OCI-LY1 (cell line): ENCODE measurements around the gene TAC4.

Experiments
- H2AFZ ChIP-seq: fragments of 200-600 bp; sonication (generic), shearing (Covaris generic); 2 replicates; pipeline ENCODE4 v1.6.0; 2014; ENCODE audit warnings: antibody characterized with exemption, mild to moderate bottlenecking, low read length
- H3F3A ChIP-seq: fragments of 200-600 bp; sonication (generic), shearing (Covaris generic); 2 replicates; pipeline ENCODE4 v1.6.0; 2014; ENCODE audit warnings: mild to moderate bottlenecking, antibody characterized with exemption, low read length, moderate library complexity; ENCODE audit not compliant: insufficient read depth
- H3K27ac ChIP-seq: fragments of 200-600 bp; sonication (generic); 2 replicates; pipeline ENCODE4 v1.5.1; 2014; ENCODE audit warnings: low read length, mixed run types, mild to moderate bottlenecking, low read depth; ENCODE audit not compliant: poor library complexity, severe bottlenecking
- H3K27me3 ChIP-seq: fragments of 200-600 bp; sonication (generic); 2 replicates; pipeline ENCODE4 v1.6.0; 2014; ENCODE audit warnings: antibody characterized with exemption, mild to moderate bottlenecking, low read length, moderate library complexity; ENCODE audit not compliant: insufficient read depth
- H3K36me3 ChIP-seq: fragments of 200-600 bp; sonication (generic); 2 replicates; pipeline ENCODE4 v1.6.1; 2014; ENCODE audit warnings: mild to moderate bottlenecking, antibody characterized with exemption, low read length, moderate library complexity, mixed read lengths; ENCODE audit not compliant: insufficient read depth
- H3K4me1 ChIP-seq: fragments of 200-600 bp; sonication (generic); 2 replicates; pipeline ENCODE4 v1.5.1; 2014; ENCODE audit warnings: mild to moderate bottlenecking, low read length, moderate library complexity; ENCODE audit not compliant: insufficient read depth, severe bottlenecking
- H3K4me2 ChIP-seq: fragments of 200-600 bp; sonication (generic), shearing (Covaris generic); 2 replicates; pipeline ENCODE4 v1.6.1; 2014; ENCODE audit warnings: low read length
- H3K4me3 ChIP-seq: fragments of 200-600 bp; sonication (generic); 2 replicates; pipeline ENCODE4 v1.5.1; 2014; ENCODE audit warnings: low read length, low read depth, mild to moderate bottlenecking, mixed read lengths; ENCODE audit not compliant: poor library complexity, severe bottlenecking
- H3K79me2 ChIP-seq: fragments of 200-600 bp; shearing (Covaris generic); 2 replicates; pipeline ENCODE4 v1.6.1; 2016; ENCODE audit warnings: mixed run types, low read length, mixed read lengths; ENCODE audit not compliant: insufficient read depth
- H3K9ac ChIP-seq: fragments of 200-600 bp; sonication (generic), shearing (Covaris generic); 2 replicates; pipeline ENCODE4 v1.6.1; 2014; ENCODE audit warnings: mild to moderate bottlenecking, low read length, mixed read lengths
- H3K9me2 ChIP-seq: fragments of 200-600 bp; sonication (generic), shearing (Covaris generic); 2 replicates; pipeline ENCODE4 v1.6.1; 2014; ENCODE audit warnings: low read depth, mild to moderate bottlenecking, low read length, mixed read lengths
- H3K9me3 ChIP-seq: fragments of 200-600 bp; shearing (Covaris generic); 2 replicates; pipeline ENCODE4 v1.6.1; 2014; ENCODE audit warnings: low read length, mixed read lengths
- H4K20me1 ChIP-seq: fragments of 200-600 bp; sonication (generic), shearing (Covaris generic); 2 replicates; pipeline ENCODE4 v1.6.0; 2016; ENCODE audit warnings: mild to moderate bottlenecking, low read length; ENCODE audit not compliant: insufficient read depth
- EZH2 ChIP-seq: fragments of 200-600 bp; sonication (generic), shearing (Covaris generic); IDR thresholded peaks from 2 replicates; pipeline ENCODE4 v1.8.0; 2017; ENCODE audit warnings: borderline replicate concordance, mixed run types, mild to moderate bottlenecking, antibody characterized with exemption, low read length, moderate library complexity, mixed read lengths
- TF ChIP-seq, protein P1 (sequence below): fragments of 200-600 bp; sonication (generic), shearing (Covaris generic); IDR thresholded peaks from 2 replicates; pipeline ENCODE4 v1.5.1; 2017; ENCODE audit warnings: mild to moderate bottlenecking, antibody characterized with exemption, low read length, moderate library complexity, mixed read lengths

The TAC4 gene

DNA sequence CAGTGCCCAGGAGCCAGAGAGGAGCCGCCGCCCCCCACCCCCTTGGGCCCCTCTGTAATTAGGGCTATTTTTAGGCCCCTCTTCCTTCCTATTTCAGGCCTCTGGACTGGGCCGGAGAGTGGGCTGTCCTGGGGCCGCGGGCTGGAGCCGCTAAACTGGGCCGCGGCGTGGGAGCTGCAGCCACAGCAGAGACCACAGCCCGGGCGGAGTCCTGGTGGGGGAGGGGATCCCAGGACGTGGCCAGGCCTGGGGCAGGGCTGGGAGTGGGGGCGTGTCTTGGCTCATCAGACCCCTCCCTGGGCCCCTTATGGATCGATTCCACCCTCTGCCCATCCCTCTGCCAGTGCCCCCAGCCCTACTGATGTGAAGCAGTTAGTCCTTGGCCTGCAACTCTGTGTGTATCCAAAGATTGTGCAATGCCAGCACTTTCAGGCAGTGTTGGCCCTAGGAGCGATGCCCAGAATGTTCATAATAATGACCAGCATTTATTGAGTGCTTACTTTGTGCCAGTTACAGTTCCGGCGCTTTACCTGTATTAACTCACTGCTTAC is 15.0 kb upstream of the TAC4 start:
- no peak overlapping the region for H3K9ac ChIP-seq

DNA sequence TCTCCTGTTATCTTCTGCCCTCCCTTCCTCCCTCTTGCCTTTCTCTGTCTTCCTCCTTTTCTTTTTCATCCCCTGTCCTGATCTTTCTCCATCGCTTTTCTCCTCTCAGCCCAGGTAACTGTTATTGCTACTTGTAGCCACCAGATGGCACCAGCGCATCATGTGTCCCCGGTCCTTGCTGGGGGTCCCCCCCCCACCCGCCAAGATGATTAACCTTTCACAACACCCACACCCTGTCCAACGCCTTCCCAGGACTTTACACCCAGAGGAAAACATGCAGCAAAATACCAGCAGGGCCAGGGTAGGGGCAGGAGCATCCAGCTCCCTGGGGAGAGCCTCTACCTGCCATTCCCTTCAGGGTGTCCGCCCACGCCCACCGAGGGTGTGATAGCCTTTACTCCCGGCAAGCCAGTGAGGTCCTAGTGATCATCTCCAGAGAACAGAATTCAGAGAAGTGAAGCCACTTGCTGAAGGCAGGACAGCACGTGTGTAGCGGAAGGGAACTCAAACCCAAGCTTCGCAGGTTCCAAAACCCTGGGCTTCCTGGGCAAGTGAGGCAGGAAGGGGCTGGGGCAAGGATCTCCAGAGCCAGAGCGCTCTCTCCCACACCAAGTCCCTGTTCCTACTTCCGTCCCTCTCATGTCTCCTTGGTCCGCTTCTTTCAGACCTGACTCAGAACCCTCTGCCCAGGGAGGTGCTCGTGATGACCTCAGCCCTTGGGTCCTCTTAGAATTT is 13.4 kb upstream of the TAC4 start:
- Histone ChIP-seq H3F3A (no peaks in the 10 kb centered on the region), H3K4me3 (no peak overlapping the region), H4K20me1 (no peaks in the 10 kb centered on the region), H3K4me2 (no peak overlapping the region), H3K9ac (no peak overlapping the region), H3K4me1 (no peaks in the 10 kb centered on the region), H3K9me3 (no peaks in the 10 kb centered on the region), H3K27me3 (peaks cover 3% of the 10 kb centered on the region; the same call in 1 of the 2 replicates), H3K9me2 (no peaks in the 10 kb centered on the region), H3K27ac (no peak overlapping the region), H3K36me3 (no peaks in the 10 kb centered on the region), H3K79me2 (no peaks in the 10 kb centered on the region), H2AFZ (no peak overlapping the region)
- TF ChIP-seq, protein P1, sequence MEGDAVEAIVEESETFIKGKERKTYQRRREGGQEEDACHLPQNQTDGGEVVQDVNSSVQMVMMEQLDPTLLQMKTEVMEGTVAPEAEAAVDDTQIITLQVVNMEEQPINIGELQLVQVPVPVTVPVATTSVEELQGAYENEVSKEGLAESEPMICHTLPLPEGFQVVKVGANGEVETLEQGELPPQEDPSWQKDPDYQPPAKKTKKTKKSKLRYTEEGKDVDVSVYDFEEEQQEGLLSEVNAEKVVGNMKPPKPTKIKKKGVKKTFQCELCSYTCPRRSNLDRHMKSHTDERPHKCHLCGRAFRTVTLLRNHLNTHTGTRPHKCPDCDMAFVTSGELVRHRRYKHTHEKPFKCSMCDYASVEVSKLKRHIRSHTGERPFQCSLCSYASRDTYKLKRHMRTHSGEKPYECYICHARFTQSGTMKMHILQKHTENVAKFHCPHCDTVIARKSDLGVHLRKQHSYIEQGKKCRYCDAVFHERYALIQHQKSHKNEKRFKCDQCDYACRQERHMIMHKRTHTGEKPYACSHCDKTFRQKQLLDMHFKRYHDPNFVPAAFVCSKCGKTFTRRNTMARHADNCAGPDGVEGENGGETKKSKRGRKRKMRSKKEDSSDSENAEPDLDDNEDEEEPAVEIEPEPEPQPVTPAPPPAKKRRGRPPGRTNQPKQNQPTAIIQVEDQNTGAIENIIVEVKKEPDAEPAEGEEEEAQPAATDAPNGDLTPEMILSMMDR: peak; percentile 92
- TF ChIP-seq EZH2: no peak

More for the DNA sequence above, 15.0 kb upstream of the TAC4 start:
- H3K9me3 ChIP-seq: no peaks in the 10 kb centered on the region
- TF ChIP-seq, protein P1: no peak
- no peak for TF ChIP-seq EZH2
- no peak overlapping the region for H3K27ac ChIP-seq
- H3K27me3 ChIP-seq: peaks cover 3% of the 10 kb centered on the region; the same call in 1 of the 2 replicates
- no peak overlapping the region for H2AFZ ChIP-seq
- no peaks in the 10 kb centered on the region for H3F3A ChIP-seq
- H3K4me1 ChIP-seq: no peaks in the 10 kb centered on the region
- H3K4me3 ChIP-seq: no peak overlapping the region
- H3K9me2 ChIP-seq: no peaks in the 10 kb centered on the region
- no peaks in the 10 kb centered on the region for H4K20me1 ChIP-seq
- no peaks in the 10 kb centered on the region for H3K36me3 ChIP-seq
- H3K79me2 ChIP-seq: no peaks in the 10 kb centered on the region
- H3K4me2 ChIP-seq: no peak overlapping the region

DNA sequence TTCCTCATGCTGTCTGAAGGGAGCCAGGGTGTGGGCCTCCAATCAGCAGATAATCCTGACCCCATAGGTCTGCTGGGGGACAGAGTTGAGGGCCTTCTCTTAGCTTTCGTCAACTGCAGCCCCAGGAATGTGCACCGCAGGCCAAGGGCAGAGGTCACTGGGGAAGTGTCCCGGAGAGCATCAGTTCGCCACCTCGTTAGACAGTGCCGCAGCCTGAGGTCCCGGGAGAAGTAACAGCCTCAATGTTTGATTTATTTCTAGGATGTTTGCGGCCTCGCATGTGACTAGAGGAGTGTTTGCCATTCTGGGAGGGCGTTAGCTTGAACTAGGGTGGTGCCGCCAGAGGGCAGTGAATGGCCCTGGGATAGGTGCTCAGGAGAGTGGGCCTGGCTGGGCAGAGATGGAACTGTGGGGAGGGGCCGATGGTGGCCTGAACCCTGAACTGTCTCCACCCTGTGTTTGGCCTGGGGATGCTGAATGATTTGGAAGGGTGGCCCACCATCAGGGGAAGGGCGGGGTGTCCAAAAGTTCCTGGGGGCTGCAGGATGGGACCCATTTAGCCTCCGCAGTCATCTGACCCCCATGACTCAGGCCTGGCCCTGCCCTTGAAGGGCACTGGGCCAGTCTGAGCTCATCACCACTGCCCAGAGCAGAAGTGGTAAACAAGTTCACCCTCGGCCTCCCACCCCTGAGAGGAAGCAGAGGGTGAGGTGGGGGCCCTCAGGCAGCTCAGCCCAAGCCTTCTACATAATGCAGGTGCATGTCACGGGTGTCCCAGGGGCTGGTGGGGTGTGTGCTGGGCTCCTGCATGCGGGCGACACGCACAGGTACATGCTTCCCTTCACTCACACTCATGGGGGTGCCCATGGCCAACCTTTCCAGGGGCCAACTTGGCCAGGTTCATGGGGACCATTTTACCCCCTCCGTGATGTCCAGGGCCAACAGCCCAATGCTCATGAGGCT is 12.4 kb upstream of the TAC4 start:
- Histone ChIP-seq H3K4me1 (no peaks in the 10 kb centered on the region), H3K9me2 (no peaks in the 10 kb centered on the region), H3F3A (no peaks in the 10 kb centered on the region), H3K36me3 (no peaks in the 10 kb centered on the region), H3K4me3 (no peak overlapping the region), H3K79me2 (no peaks in the 10 kb centered on the region), H3K27ac (no peak overlapping the region), H2AFZ (no peak overlapping the region), H3K9me3 (no peaks in the 10 kb centered on the region), H4K20me1 (no peaks in the 10 kb centered on the region), H3K4me2 (no peak overlapping the region), H3K27me3 (peaks cover 3% of the 10 kb centered on the region; the same call in 1 of the 2 replicates), H3K9ac (no peak overlapping the region)
- TF ChIP-seq, protein P1: no peak
- no peak for TF ChIP-seq EZH2
